Endothelial cell of umbilical vein (primary cell): Measurements from ENCODE around the gene PLEKHG4B. TPM values are rescaled to one million over a fixed set of nuclear protein-coding genes. Genes with fewer than 3 reads are reported as not detected.

Experiments
- BruUV-seq: library from RNA; stranded (reverse); fragments of 400-500 nt; replicated peaks from 2 replicates; lab custom pipeline; 2021; lab: Mats Ljungman, UMichigan
- CTCF ChIA-PET: fragments of 300-600, 350-600 bp; sonication (Branson Sonifier 250); formaldehyde crosslinking; loops from one replicate; lab custom pipeline; 2021; ENCODE audit warnings: antibody characterized with exemption, inconsistent platforms; lab: Charles Lee
- POLR2A ChIA-PET: fragments of 300-600, 350-600 bp; sonication (Branson Sonifier 250); formaldehyde crosslinking; loops from one replicate; lab custom pipeline; 2021; ENCODE audit warnings: antibody characterized with exemption, inconsistent platforms; lab: Charles Lee
- DNase-seq: peaks from one replicate; pipeline ENCODE4 v3.0.0-alpha.2; 2011; ENCODE audit warnings: low read depth, low spot score
- FAIRE-seq: peaks from 2 replicates; lab custom pipeline; 2011; peaks lifted over from hg19 to GRCh38; lab: Jason Lieb, UNC
- H2AFZ ChIP-seq: 2 replicates; pipeline ENCODE4 v1.6.0; 2012; ENCODE audit warnings: low read depth, low read length, control low read depth, inconsistent platforms
- H3K27ac ChIP-seq: 2 replicates; pipeline ENCODE4 v1.5.1; 2011; ENCODE audit warnings: low read depth, mild to moderate bottlenecking, control low read depth, low read length, moderate library complexity; ENCODE audit not compliant: insufficient read depth
- H3K27me3 ChIP-seq, 2 experiments: 2 replicates each; pipeline versions ENCODE4 v1.6.0 to v1.6.1; 2011; ENCODE audit warnings: low read length in 2 of 2, mixed read lengths in 1 of 2; ENCODE audit not compliant: control insufficient read depth in 2 of 2, insufficient read depth in 2 of 2
- H3K36me3 ChIP-seq, 2 experiments: 2 replicates in 1 of 2; 3 replicates in 1 of 2; pipeline ENCODE4 v1.5.1; 2011; ENCODE audit warnings: low read length in 2 of 2, mild to moderate bottlenecking in 1 of 2, moderate library complexity in 1 of 2; ENCODE audit not compliant: control insufficient read depth in 2 of 2, insufficient read depth in 2 of 2; ENCODE audit errors: extremely low read depth in 1 of 2
- H3K4me1 ChIP-seq: 3 replicates; pipeline ENCODE4 v1.5.1; 2011; ENCODE audit warnings: mild to moderate bottlenecking, low read length; ENCODE audit not compliant: control insufficient read depth, insufficient read depth; ENCODE audit errors: extremely low read depth
- H3K4me2 ChIP-seq: 2 replicates; pipeline ENCODE4 v1.6.1; 2011; ENCODE audit warnings: low read length, control low read depth, mixed read lengths; ENCODE audit not compliant: insufficient read depth
- H3K4me3 ChIP-seq, 3 experiments: fragments of 200-600 bp in 1 of 3; sonication (generic), shearing (Covaris generic) in 1 of 3; replicated peaks in 1 of 3; 2 replicates each; pipeline ENCODE4 v1.5.1; 2011 to 2016; ENCODE audit warnings: control low read depth in 3 of 3, low read length in 3 of 3, mild to moderate bottlenecking in 2 of 3, inconsistent platforms in 1 of 3, low read depth in 1 of 3, moderate library complexity in 1 of 3; ENCODE audit not compliant: insufficient read depth in 1 of 3
- H3K79me2 ChIP-seq: 2 replicates; pipeline ENCODE4 v1.6.0; 2012; ENCODE audit warnings: low read length, inconsistent platforms; ENCODE audit not compliant: control insufficient read depth, insufficient read depth
- H3K9ac ChIP-seq: replicated peaks from 2 replicates; pipeline ENCODE3; 2011; ENCODE audit warnings: low read length, control low read depth; ENCODE audit not compliant: insufficient read depth; ENCODE audit errors: extremely low read depth
- H3K9me1 ChIP-seq: replicated peaks from 3 replicates; pipeline ENCODE4 v1.6.0; 2011; ENCODE audit warnings: mild to moderate bottlenecking, low read length; ENCODE audit not compliant: control insufficient read depth, insufficient read depth; ENCODE audit errors: extremely low read depth
- H3K9me3 ChIP-seq: replicated peaks from 2 replicates; pipeline ENCODE4 v1.5.1; 2012; ENCODE audit warnings: low read length, inconsistent platforms; ENCODE audit not compliant: control insufficient read depth, insufficient read depth
- H4K20me1 ChIP-seq: replicated peaks from 2 replicates; pipeline ENCODE3; 2011; ENCODE audit warnings: mild to moderate bottlenecking, low read length; ENCODE audit not compliant: control insufficient read depth, insufficient read depth; ENCODE audit errors: extremely low read depth
- POLR2A ChIP-seq: IDR thresholded peaks from 2 replicates; pipeline ENCODE4 v1.6.1; 2012; ENCODE audit warnings: low read depth, mild to moderate bottlenecking, control low read depth, low read length
- POLR2AphosphoS5 ChIP-seq: IDR thresholded peaks from 2 replicates; pipeline ENCODE4 v1.6.1; 2012; ENCODE audit warnings: low read depth, mild to moderate bottlenecking, control low read depth, low read length, moderate library complexity; ENCODE audit not compliant: insufficient read depth
- dilution Hi-C: fragments of 300-500 bp; cut with MboI; formaldehyde crosslinking; loops from one replicate; pipeline ENCODE4 v1.15.0; 2019; ENCODE audit warnings: low sequenced_read_pairs; ENCODE audit not compliant: extremely low pct_ligation_motif_present
- intact Hi-C: fragments of 100-400 bp; cut with micrococcal nuclease; formaldehyde crosslinking; loops from one replicate; pipeline ENCODE4 v1.10.0; 2022
- polyA plus RNA-seq, 4 experiments: library from polyadenylated mRNA; depleted of rRNA in 3 of 4; stranded (reverse) in 3 of 4; unstranded in 1 of 4; fragments of >200 nt; gene quantifications; 2 replicates each; pipeline versions ENCODE4 v1.2.1 to v1.2.3, GENCODE V29; 2011 to 2012; ENCODE audit warnings: missing spikeins in 1 of 4
- total RNA-seq: library from RNA; stranded (reverse); gene quantifications from 2 replicates; pipeline ENCODE4 v1.2.3, GENCODE V29; 2021
- TF ChIP-seq, protein P1 (sequence below), 2 donors: IDR thresholded peaks; 1 replicate in 1 of 2; 2 replicates in 1 of 2; pipeline ENCODE4 v1.5.1; 2011; ENCODE audit warnings: low read length in 2 of 2, mild to moderate bottlenecking in 2 of 2, moderate library complexity in 2 of 2, control low read depth in 1 of 2, inconsistent platforms in 1 of 2, low read depth in 1 of 2; ENCODE audit not compliant: insufficient read depth in 1 of 2; ENCODE audit errors: extremely low read depth in 1 of 2
- TF ChIP-seq, protein P2 (sequence below): IDR thresholded peaks from 2 replicates; pipeline ENCODE4 v1.6.1; 2011; ENCODE audit not compliant: insufficient read depth, insufficient read length

The PLEKHG4B gene
- total and polyA plus RNA-seq, 2 donors (not counting 3 experiments of a cell fraction or from before 2014, with no cell fraction given), result not detected

DNA sequence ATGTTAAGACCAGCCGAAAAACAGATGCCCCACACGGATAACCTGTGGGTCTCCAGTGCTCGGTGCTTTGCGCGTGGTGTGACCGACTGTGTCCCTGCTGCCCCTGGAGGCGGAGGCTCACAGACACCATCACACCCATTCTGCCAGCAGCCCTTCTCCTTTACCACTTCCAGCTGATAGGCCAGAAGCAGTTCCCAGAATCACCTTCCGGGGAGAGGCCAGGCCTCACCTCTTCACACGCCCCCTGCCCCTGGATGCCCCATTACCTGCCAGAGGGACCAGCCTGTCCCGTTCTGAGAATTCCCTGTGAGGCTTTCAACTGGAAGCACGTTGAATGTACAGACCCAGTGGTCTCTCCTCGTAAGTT lies 77.7 kb downstream of the PLEKHG4B start:
- FAIRE-seq, result no peak
- ChIA-PET CTCF (interaction anchor here (3.1 kb wide), 1 partner anchor 18 kb away, joined by 11 read pairs; no protein-coding TSS in a partner anchor), POLR2A (no interaction called here)

More for the DNA sequence above, 77.7 kb downstream of the PLEKHG4B start:
- no peak for DNase-seq
- H3K27ac ChIP-seq, result no peak overlapping the region
- intact Hi-C loops (no loop called here), dilution Hi-C loops (no loop called here)
- no peak overlapping the region for H3K4me2 ChIP-seq
- H3K79me2 ChIP-seq, result no peaks in the 10 kb centered on the region
- H3K4me3 ChIP-seq, result no peak overlapping the region
- no peaks in the 10 kb centered on the region for H3K9me1 ChIP-seq
- H3K27me3 ChIP-seq, result no peaks in the 10 kb centered on the region
- no peaks in the 10 kb centered on the region for H3K36me3 ChIP-seq
- no peaks in the 10 kb centered on the region for H3K4me1 ChIP-seq
- no TSS peak for BruUV-seq
- TF ChIP-seq, protein P1, sequence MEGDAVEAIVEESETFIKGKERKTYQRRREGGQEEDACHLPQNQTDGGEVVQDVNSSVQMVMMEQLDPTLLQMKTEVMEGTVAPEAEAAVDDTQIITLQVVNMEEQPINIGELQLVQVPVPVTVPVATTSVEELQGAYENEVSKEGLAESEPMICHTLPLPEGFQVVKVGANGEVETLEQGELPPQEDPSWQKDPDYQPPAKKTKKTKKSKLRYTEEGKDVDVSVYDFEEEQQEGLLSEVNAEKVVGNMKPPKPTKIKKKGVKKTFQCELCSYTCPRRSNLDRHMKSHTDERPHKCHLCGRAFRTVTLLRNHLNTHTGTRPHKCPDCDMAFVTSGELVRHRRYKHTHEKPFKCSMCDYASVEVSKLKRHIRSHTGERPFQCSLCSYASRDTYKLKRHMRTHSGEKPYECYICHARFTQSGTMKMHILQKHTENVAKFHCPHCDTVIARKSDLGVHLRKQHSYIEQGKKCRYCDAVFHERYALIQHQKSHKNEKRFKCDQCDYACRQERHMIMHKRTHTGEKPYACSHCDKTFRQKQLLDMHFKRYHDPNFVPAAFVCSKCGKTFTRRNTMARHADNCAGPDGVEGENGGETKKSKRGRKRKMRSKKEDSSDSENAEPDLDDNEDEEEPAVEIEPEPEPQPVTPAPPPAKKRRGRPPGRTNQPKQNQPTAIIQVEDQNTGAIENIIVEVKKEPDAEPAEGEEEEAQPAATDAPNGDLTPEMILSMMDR (IDR thresholded peaks at IDR 0.05; ENCODE audit: extremely low read depth in 1 of 2, insufficient read depth in 1 of 2, low read depth in 1 of 2, low read length in 2 of 2), result no peak
- TF ChIP-seq POLR2AphosphoS5, result no peak
- TF ChIP-seq POLR2A, result no peak
- TF ChIP-seq, protein P2, sequence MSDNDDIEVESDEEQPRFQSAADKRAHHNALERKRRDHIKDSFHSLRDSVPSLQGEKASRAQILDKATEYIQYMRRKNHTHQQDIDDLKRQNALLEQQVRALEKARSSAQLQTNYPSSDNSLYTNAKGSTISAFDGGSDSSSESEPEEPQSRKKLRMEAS, result no peak
- no peaks in the 10 kb centered on the region for H3K9me3 ChIP-seq
- no peak overlapping the region for H3K9ac ChIP-seq
- no peak overlapping the region for H2AFZ ChIP-seq
- no peaks in the 10 kb centered on the region for H4K20me1 ChIP-seq
